Lung (tissue), 12 donors: Measurements from ENCODE around the gene PTPRH. TPM values are rescaled to one million over a fixed set of nuclear protein-coding genes. Genes with fewer than 3 reads are reported as not detected.
A peak's percentile ranks its signal among the peaks of the same experiment; 100 is the strongest.
"Not testable (repeated sequence)": the region's sequence is repeated elsewhere in the genome, so short reads cannot be mapped to it uniquely, and the experiment has no call there.

Source experiments
- ATAC-seq: fragments of 200-7000 bp; cut with Tn5 transposase; one replicate; pipeline ENCODE4 v1.9.1; 2020; ENCODE audit warnings: moderate number of reproducible peaks; ENCODE audit not compliant: insufficient read depth, low FRiP score
- DNase-seq, 3 donors: peaks; one replicate each; pipeline ENCODE4 v3.0.0-alpha.2; 2013 to 2017
- H3K27ac ChIP-seq, 2 donors: one replicate each; pipeline ENCODE4 v1.5.1; 2013; ENCODE audit warnings: mild to moderate bottlenecking in 2 of 2, moderate library complexity in 2 of 2, control low read depth in 1 of 2, inconsistent platforms in 1 of 2, low read depth in 1 of 2, low read length in 1 of 2
- H3K27me3 ChIP-seq, 3 donors: one replicate each; pipeline ENCODE4 v1.5.1; 2013; ENCODE audit warnings: low read length in 2 of 3; ENCODE audit not compliant: control insufficient read depth in 3 of 3, insufficient read depth in 3 of 3
- H3K36me3 ChIP-seq, 4 donors: one replicate each; pipeline ENCODE4 v1.5.1; 2013; ENCODE audit warnings: low read length in 4 of 4, mild to moderate bottlenecking in 1 of 4, moderate library complexity in 1 of 4; ENCODE audit not compliant: control insufficient read depth in 4 of 4, insufficient read depth in 4 of 4
- H3K4me1 ChIP-seq, 5 donors: one replicate each; pipeline ENCODE4 v1.5.1; 2013; ENCODE audit warnings: low read length in 5 of 5, mild to moderate bottlenecking in 2 of 5, moderate library complexity in 1 of 5; ENCODE audit not compliant: control insufficient read depth in 5 of 5, insufficient read depth in 5 of 5
- H3K4me3 ChIP-seq: one replicate; pipeline ENCODE4 v1.5.1; 2013; ENCODE audit warnings: mild to moderate bottlenecking, control low read depth, moderate library complexity
- H3K9ac ChIP-seq, 2 donors: one replicate each; pipeline ENCODE4 v1.5.1; 2013; ENCODE audit warnings: low read length in 2 of 2, control low read depth in 1 of 2; ENCODE audit not compliant: insufficient read depth in 1 of 2
- H3K9me3 ChIP-seq, 4 donors: one replicate each; pipeline ENCODE4 v1.5.1; 2013; ENCODE audit warnings: low read length in 3 of 4, mild to moderate bottlenecking in 1 of 4, moderate library complexity in 1 of 4; ENCODE audit not compliant: control insufficient read depth in 4 of 4, insufficient read depth in 3 of 4
- WGBS, 2 donors: extraction: QIAGEN DNeasy Blood & Tissue Kit; methylation state at CpG; one replicate each; pipeline ENCODE4 v1.1.7; 2013; 5-methylcytosine and 5-hydroxymethylcytosine counted together
- polyA plus RNA-seq, 2 donors: library from polyadenylated mRNA; stranded (reverse); fragments of 200-250 nt; gene quantifications; one replicate each; pipeline ENCODE4 v1.2.1, GENCODE V29; 2013
- total RNA-seq, 2 donors: library from RNA; depleted of rRNA in 1 of 2; stranded (reverse); fragments of >200 nt in 1 of 2; gene quantifications; one replicate each; pipeline ENCODE4 v1.2.1, GENCODE V29; 2014 to 2021
- TF ChIP-seq, protein P1 (sequence below): IDR thresholded peaks from 2 replicates; pipeline ENCODE4 v1.5.1; 2012; ENCODE audit warnings: mild to moderate bottlenecking; ENCODE audit errors: control extremely low read depth, extremely low read depth
- donor health status: control.
- donor health status: control.
- donor health status: Bipolar disorder and iron deficiency.
- donor health status: healthy.
- donor health status: DM: yes; HTN: yes; CAD: no.

The PTPRH gene
- total and polyA plus RNA-seq, 4 donors = 0.22 to 1.3 (median 0.51) TPM

DNA sequence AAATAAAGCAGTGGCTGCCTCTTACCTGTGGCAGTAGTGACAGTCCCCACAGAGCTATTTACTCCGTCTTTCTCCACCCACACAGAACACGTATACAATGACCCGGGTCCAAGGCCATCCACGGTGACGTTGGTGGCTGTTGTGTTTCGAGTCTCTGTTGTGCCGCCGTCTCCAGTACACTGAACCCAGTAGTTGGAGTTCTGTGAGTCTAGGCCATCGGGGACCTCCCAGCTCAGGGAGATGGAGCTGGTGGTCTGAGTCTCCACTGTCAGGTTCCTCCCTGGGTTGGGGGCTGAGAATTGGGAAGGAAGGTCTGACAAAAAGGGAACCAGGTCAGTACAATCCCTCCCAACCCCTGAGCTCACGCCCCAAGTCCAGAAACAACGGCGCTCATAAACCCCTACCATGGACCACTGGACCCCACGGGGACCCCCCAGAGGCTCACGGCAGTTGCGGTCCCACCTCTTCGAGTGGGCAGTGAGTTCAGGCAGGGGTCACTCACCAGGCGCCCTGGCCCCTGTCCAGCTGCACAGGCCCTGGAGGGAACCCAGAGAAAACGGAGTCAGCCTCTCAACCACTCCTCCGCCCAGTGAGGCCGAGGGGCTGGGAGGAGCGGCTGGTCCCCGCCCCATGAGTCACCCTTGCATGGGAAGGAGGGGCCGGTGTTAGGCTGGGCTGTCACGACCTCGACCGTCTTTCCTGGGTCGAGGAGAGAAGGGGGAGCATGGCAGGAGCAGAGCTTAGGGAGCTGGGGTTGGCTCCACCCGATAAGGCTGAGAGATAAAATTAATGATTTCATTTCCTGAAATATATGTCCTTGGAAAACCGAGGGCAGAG, 2.4 kb downstream of the PTPRH start:
- H3K27me3 ChIP-seq = no peaks in the 10 kb centered on the region
- H3K9ac ChIP-seq = no peak overlapping the region
- TF ChIP-seq, protein P1, sequence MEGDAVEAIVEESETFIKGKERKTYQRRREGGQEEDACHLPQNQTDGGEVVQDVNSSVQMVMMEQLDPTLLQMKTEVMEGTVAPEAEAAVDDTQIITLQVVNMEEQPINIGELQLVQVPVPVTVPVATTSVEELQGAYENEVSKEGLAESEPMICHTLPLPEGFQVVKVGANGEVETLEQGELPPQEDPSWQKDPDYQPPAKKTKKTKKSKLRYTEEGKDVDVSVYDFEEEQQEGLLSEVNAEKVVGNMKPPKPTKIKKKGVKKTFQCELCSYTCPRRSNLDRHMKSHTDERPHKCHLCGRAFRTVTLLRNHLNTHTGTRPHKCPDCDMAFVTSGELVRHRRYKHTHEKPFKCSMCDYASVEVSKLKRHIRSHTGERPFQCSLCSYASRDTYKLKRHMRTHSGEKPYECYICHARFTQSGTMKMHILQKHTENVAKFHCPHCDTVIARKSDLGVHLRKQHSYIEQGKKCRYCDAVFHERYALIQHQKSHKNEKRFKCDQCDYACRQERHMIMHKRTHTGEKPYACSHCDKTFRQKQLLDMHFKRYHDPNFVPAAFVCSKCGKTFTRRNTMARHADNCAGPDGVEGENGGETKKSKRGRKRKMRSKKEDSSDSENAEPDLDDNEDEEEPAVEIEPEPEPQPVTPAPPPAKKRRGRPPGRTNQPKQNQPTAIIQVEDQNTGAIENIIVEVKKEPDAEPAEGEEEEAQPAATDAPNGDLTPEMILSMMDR = no peak
- no peaks in the 10 kb centered on the region for H3K36me3 ChIP-seq
- H3K9me3 ChIP-seq = peaks cover 0 to 2% (median 0%) of the 10 kb centered on the region in 4 donors
- peak; percentile 92 for ATAC-seq
- peak overlapping the region in 1 of 2 donors; percentile 67 for H3K27ac ChIP-seq
- H3K4me1 ChIP-seq = peaks cover 0 to 7% (median 0%) of the 10 kb centered on the region in 5 donors
- WGBS, 2 donors = 35 to 42% methylated on average over 29 of the region's 29 CpGs
- H3K4me3 ChIP-seq = no peak overlapping the region
- DNase-seq = peak; percentile 41 to 51 (median 50)

DNA sequence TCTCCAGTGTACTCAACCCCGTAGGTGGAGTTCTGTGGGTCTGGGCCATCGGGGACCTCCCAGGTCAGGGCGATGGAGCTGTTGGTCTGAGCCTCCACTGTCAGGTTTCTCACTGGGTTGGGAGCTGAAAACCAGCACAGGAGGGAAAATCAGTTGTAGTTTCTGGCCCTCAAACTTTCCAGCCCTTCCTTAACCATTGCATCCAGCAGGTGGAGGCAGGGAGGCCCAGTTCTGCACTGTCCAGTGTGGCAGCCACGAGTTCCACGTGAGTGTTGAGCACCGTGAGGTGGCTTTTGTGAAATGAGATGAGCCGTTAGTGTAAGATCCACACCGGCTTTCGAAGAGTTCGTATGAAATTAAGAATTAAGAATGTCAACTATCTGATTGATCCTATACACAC, 7.1 kb downstream of the PTPRH start:
- not testable (repeated sequence) for H3K27me3 ChIP-seq, H3K4me3 ChIP-seq, H3K36me3 ChIP-seq, H3K27ac ChIP-seq, H3K4me1 ChIP-seq, DNase-seq, ATAC-seq, H3K9me3 ChIP-seq, H3K9ac ChIP-seq
- WGBS, 2 donors = 66 to 71% methylated on average over 10 of the region's 10 CpGs

DNA sequence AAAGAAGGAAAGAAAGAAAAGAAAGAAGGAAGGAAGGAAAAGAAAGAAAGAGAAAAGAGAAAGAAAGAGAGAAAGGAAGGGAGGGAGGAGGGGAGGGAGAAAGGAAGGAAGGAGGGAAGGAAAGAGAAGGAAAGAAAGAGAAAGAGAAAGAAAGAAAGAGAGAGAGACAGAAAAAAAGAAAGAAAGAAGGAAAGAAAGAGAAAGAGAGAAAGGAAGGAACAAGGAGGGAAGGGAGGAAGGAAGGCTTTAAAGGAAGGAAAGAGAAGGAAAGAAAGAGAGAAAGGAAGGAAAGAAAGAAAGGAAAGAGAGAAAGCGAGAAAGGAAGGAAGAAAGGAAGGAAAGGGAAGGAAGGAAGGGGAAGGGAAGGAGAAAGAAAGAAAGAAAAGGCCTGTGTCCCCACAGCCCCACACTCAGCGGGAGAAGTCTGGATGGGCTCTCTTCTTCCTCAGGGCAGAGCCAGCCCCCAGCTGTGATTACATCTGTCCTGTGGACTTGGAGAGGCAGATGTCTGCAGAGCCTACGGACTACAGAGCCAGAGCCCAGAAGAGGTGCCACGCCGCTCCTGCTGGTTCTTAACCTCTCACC, 9.6 kb downstream of the PTPRH start:
- Histone ChIP-seq H3K4me1 (no peaks in the 10 kb centered on the region), H3K27me3 (no peaks in the 10 kb centered on the region), H3K9ac (no peak overlapping the region), H3K4me3 (no peak overlapping the region), H3K36me3 (no peaks in the 10 kb centered on the region), H3K27ac (no peak overlapping the region), H3K9me3 (peaks cover 0 to 2% (median 0%) of the 10 kb centered on the region in 4 donors)
- DNase-seq = no peak
- WGBS, 2 donors = 55 to 69% methylated on average over 5 of the region's 5 CpGs
- TF ChIP-seq, protein P1 = no peak
- ATAC-seq = no peak

DNA sequence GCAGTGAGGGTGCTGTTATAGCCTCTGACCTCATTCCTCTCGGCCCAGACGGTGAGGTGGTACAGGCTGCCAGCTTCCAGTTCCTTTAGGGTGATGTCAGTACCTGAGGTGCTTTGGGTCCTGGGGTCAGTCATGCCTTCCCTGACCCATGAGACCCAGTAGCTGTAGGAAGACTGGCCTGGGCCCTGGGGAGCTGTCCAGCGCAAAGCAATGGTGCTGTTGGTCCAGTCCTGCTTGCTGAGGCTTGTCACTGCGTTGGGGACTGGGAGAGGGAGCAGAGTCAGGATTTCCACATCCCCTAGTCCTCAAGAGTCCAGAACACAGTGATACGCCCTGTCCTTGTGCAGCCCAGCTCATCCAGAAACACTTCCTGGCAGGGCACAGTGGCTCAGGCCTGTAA, 10.7 kb downstream of the PTPRH start:
- WGBS, 2 donors = 58 to 74% methylated on average over 5 of the region's 5 CpGs
- ATAC-seq = no peak
- Histone ChIP-seq H3K36me3 (no peaks in the 10 kb centered on the region), H3K27me3 (no peaks in the 10 kb centered on the region), H3K9me3 (no peaks in the 10 kb centered on the region), H3K4me1 (no peaks in the 10 kb centered on the region), H3K4me3 (no peak overlapping the region), H3K9ac (no peak overlapping the region), H3K27ac (no peak overlapping the region)
- TF ChIP-seq, protein P1 = no peak
- no peak for DNase-seq
